OCI-LY3 (cell line): ENCODE results near the gene EIF1.

ENCODE experiments used
- H2AFZ ChIP-seq: fragments of 200-600, 300-600 bp; shearing (Covaris generic); 2 replicates; pipeline ENCODE4 v1.6.0; 2014; ENCODE audit warnings: antibody characterized with exemption, low read depth, low read length
- H3K27ac ChIP-seq: fragments of 200-600, 300-600 bp; sonication (generic); 2 replicates; pipeline ENCODE4 v1.5.1; 2014; ENCODE audit warnings: mild to moderate bottlenecking, low read length, moderate library complexity, mixed read lengths
- H3K27me3 ChIP-seq: fragments of 200-600, 300-600 bp; sonication (generic); 2 replicates; pipeline ENCODE4 v1.6.1; 2014; ENCODE audit warnings: low read depth, low read length, mixed read lengths
- H3K36me3 ChIP-seq: fragments of 200-600, 300-600 bp; sonication (generic); replicated peaks from 2 replicates; pipeline ENCODE3; 2014; ENCODE audit warnings: low read depth, low read length, mixed read lengths
- H3K4me1 ChIP-seq: fragments of 300-600, 200-600 bp; sonication (generic); 2 replicates; pipeline ENCODE4 v1.6.1; 2014; ENCODE audit warnings: low read length, mixed read lengths
- H3K4me2 ChIP-seq: fragments of 200-600, 300-600 bp; sonication (generic); 2 replicates; pipeline ENCODE4 v1.6.1; 2014; ENCODE audit warnings: low read length, mixed read lengths
- H3K4me3 ChIP-seq: fragments of 300-600, 200-600 bp; sonication (generic); 2 replicates; pipeline ENCODE4 v1.5.1; 2014; ENCODE audit warnings: antibody characterized with exemption, mild to moderate bottlenecking, low read length, moderate library complexity
- H3K79me2 ChIP-seq: fragments of 300-600, 200-600 bp; shearing (Covaris generic); 2 replicates; pipeline ENCODE4 v1.6.1; 2014; ENCODE audit warnings: mild to moderate bottlenecking, low read length, mixed read lengths
- H3K9ac ChIP-seq: fragments of 300-600, 200-600 bp; shearing (Covaris generic); 2 replicates; pipeline ENCODE4 v1.6.0; 2014; ENCODE audit warnings: mild to moderate bottlenecking, low read length, moderate library complexity
- H3K9me3 ChIP-seq: fragments of 200-600, 300-600 bp; shearing (Covaris generic); 2 replicates; pipeline ENCODE4 v1.6.1; 2014; ENCODE audit warnings: low read length, mixed read lengths; ENCODE audit not compliant: insufficient read depth
- H4K20me1 ChIP-seq: fragments of 200-600, 300-600 bp; sonication (generic); 2 replicates; pipeline ENCODE4 v1.6.1; 2016; ENCODE audit warnings: low read length, mixed read lengths; ENCODE audit not compliant: insufficient read depth
- EZH2phosphoT487 ChIP-seq: fragments of 200-600 bp; shearing (Covaris generic); IDR thresholded peaks from 2 replicates; pipeline ENCODE4 v1.6.1; 2018; ENCODE audit warnings: antibody characterized with exemption, mixed run types, low read depth
- TF ChIP-seq, protein P1 (sequence below): fragments of 200-600, 300-600 bp; sonication (generic); IDR thresholded peaks from 2 replicates; pipeline ENCODE4 v1.5.1; 2014; ENCODE audit warnings: antibody characterized with exemption, low read length, low read depth

EIF1 gene

GRCh38 chr17:41741709-41742108, 53.0 kb downstream of the EIF1 start:
- Histone ChIP-seq H3K27me3 (peaks cover 7% of the 10 kb centered on the region), H3K27ac (no peak overlapping the region), H3K9me3 (no peaks in the 10 kb centered on the region), H3K4me1 (peaks cover 7% of the 10 kb centered on the region), H3K4me3 (no peak overlapping the region), H3K9ac (no peak overlapping the region), H3K36me3 (no peaks in the 10 kb centered on the region), H2AFZ (no peak overlapping the region), H3K4me2 (no peak overlapping the region), H3K79me2 (no peaks in the 10 kb centered on the region), H4K20me1 (no peaks in the 10 kb centered on the region)
- no peak for TF ChIP-seq EZH2phosphoT487
- TF ChIP-seq, protein P1, sequence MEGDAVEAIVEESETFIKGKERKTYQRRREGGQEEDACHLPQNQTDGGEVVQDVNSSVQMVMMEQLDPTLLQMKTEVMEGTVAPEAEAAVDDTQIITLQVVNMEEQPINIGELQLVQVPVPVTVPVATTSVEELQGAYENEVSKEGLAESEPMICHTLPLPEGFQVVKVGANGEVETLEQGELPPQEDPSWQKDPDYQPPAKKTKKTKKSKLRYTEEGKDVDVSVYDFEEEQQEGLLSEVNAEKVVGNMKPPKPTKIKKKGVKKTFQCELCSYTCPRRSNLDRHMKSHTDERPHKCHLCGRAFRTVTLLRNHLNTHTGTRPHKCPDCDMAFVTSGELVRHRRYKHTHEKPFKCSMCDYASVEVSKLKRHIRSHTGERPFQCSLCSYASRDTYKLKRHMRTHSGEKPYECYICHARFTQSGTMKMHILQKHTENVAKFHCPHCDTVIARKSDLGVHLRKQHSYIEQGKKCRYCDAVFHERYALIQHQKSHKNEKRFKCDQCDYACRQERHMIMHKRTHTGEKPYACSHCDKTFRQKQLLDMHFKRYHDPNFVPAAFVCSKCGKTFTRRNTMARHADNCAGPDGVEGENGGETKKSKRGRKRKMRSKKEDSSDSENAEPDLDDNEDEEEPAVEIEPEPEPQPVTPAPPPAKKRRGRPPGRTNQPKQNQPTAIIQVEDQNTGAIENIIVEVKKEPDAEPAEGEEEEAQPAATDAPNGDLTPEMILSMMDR: no peak
